GM19372 (cell line): Measurements from ENCODE around the gene DNAI2.
"Not testable (repeated sequence)": the region's sequence is repeated elsewhere in the genome, so short reads cannot be mapped to it uniquely, and the experiment has no call there.

ENCODE experiments used
- ATAC-seq: cut with Tn5 transposase; IDR thresholded peaks from one replicate; pipeline ENCODE4 v1.9.1; 2021; ENCODE audit warnings: mild to moderate bottlenecking, low read depth, moderate library complexity; ENCODE audit not compliant: unreplicated experiment

Gene DNAI2

DNA sequence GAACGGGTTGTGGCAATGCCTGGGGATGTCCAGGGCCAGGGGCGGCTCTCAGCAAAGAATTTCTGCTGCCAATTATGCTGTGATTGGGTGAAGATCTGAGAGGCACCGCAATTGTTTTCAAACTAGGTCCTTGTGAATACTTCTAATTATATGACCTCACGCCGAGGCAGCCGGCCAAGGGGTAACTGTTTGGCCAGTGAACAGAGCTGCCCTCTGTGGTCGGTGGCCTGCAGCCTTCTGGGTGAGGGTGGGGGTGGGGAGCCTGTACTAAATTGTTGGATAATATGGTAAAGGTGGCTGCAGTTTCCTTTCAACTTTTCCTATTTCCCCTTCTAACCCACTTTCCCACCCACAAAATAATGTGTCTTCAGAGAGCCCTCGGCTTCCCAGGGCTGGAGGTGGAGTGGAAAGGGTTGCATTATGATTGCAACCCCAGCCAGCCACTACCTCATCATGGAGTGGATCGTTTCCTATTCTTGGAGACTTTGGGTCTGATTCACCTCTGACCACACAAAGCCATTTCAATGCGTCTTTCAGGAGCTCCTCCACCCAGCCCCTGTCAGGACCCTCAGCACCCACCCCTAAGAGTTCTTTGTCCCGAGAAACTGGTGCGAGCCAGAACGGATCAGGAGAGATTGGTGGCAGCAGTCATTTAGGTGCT is 2.0 kb upstream of the DNAI2 start:
- no peak for ATAC-seq

- ATAC-seq: no peak
Measured at GRCh38 chr17:74272731-74273201, 1.3 kb upstream of the DNAI2 start.

- ATAC-seq: no peak
Measured at GRCh38 chr17:74274709-74275340, 791 bp downstream of the DNAI2 start.

GRCh38 chr17:74276051-74276476 is 2.0 kb downstream of the DNAI2 start:
- ATAC-seq: no peak

DNA sequence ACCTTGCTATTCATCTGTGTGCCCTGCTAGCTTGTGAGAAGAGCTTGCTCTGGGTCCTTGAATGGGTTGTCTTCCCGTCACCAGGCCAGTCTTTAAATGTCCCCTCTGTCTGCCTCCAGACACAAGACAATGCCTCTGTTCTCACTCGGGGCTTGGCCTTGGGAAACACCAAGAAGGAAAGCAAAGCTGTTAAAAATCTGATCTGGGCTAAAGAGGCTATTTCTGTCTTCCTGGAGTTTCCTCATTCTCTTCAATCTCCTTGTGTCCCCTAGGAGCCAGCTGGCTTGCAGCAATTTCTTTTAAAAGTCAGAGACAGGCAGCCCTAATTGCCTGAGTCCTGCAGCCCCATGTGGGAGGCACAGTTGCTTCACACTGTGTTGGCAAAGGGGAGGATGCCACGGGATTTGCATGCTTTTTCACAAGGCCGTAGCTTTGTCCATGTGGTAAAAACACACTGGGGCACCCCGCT is 2.5 kb downstream of the DNAI2 start:
- no peak for ATAC-seq

- ATAC-seq: no peak
Measured at GRCh38 chr17:74277935-74278334, 3.9 kb downstream of the DNAI2 start.

GRCh38 chr17:74279617-74280016 is 5.6 kb downstream of the DNAI2 start:
- not testable (repeated sequence) for ATAC-seq

DNA sequence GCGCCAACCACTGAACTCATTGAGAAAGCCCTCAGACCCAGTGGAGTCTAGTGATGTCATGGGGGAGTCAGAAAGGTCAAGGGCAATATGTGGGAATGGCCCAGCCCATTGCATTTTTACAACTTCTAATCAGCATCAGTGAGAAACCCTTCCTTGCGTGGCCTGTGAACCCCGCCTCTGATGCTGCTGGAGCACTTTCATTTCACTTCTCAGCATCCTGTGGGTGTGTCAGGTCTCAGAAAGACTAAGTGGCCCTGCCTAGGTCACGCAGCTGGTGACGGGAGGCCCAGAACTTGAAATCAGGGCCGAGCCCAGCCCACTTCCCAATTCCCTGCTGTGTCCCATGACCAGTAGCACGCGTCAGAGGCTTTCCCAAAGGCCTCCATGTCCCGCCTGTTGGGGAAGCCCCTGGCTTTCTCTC is 6.1 kb downstream of the DNAI2 start:
- ATAC-seq: no peak

GRCh38 chr17:74281799-74282198 is 7.8 kb downstream of the DNAI2 start:
- ATAC-seq: no peak

DNA sequence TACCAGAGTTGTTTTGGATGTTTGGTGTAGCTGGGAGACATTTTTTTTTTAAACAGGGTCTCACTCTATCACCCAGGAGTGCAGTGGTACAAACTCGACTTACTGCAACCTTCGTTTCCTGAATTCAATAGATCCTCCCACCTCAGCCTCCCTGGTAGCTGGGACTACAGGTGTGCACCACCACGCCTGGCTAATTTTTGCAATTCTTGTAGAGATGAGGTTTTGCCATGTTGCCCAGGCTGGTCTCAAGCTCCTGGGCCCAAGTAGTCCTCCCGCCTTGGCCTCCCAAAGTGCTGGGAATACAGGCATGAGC is 8.2 kb downstream of the DNAI2 start:
- ATAC-seq: not testable (repeated sequence)

DNA sequence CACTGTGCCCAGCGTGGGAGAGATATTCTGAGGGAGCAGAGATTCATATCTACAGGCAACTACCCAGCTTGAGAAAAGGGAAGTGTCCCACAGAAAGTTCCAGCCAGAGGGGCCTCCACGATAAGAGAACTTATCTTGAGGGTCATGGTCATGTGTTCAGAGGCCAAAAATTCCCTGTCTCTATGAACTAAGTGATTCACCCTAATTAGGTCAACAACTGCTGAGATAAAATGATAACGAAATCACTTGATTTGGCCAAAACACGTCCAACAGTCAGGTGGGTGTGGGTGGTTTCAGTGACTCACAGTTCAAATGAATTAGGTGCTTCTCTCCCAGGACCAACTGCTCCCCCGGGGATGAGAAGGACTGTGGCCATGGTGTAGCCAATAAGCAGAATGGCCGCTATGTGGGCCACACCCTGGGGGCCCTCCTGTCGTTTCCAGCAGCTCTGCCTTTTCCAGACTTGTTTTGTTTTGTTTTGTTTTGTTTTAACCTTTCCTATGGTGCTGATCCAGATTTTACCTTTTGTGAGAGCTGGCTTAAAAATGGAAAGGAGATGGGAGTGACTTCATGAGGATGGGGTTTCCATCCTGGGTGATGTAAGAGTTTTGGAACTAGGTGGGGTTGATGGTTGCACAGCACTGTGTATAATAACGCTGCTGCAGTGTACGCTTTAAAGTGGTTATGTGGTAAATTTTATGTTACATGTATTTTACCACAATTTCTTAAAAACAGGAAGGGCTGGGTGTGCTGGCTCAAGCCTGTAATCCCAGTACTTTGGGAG is 8.7 kb downstream of the DNAI2 start:
- ATAC-seq: no peak

- ATAC-seq: no peak
Measured at GRCh38 chr17:74283371-74283673, 9.3 kb downstream of the DNAI2 start.

DNA sequence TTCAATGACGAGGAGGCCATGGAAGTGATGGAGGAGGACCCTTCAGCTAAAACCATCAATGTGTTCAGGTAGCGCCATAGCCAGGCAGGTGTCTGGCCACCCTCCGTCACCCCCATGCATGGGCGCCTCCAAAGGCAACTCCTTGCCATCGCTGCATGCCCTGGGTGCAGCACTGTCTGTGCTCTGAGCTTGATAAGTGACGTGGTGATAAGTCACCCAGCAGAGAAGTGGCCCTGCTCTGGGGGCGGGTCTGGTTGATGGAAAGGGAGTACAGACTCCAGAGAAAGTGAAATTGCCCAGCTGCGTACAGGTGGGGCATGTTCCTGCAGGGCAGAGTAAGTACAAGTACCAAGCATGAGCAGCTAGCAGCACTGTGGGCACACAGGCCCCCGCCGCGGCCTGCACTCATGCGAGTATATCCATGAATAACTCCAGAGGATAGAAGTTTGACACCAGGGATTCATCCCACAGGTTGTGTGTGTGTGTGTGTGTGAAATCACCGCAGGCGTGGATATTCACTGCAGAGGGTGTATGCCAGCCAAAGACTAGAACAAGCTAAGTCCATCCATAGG is 13.1 kb downstream of the DNAI2 start:
- no peak for ATAC-seq

DNA sequence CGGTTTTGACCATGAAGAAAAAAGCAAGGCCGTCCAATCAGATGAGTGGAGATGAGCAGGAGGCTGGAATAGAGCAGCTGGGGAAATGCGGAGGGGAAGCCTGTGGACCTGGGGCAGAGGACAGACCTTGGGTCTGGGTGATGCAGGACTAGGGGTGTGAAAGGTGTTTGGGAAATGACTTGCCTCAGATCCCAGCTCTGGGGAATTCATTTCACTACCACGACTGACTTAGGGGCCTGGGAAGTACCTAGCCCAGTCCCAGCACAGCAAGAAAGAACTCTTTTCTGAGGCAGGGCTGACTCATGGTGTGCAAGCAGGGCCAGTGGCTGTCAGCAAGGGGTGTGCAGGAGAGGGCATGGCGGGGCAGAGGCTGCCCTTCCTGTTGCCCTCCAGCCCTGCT is 14.8 kb downstream of the DNAI2 start:
- no peak for ATAC-seq

DNA sequence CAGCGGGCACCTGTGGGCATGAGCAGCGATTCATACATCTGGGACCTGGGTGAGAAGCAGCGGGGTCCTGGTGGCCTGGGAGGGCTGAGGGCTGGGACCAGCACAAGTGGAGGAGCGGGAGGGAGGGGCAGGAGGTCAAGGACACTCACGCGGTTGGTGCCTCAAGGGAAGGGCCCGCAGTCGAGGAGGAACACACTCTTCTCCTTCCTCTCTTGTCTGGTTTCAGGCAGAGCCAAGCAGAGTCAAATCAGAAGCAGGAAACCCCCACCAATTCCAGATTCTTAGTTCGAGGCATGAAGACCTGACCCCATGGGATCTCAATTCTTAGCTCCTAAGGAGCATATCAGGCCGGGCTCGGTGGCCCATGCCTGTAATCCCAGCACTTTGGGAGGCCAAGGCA is 15.7 kb downstream of the DNAI2 start:
- ATAC-seq: no peak

DNA sequence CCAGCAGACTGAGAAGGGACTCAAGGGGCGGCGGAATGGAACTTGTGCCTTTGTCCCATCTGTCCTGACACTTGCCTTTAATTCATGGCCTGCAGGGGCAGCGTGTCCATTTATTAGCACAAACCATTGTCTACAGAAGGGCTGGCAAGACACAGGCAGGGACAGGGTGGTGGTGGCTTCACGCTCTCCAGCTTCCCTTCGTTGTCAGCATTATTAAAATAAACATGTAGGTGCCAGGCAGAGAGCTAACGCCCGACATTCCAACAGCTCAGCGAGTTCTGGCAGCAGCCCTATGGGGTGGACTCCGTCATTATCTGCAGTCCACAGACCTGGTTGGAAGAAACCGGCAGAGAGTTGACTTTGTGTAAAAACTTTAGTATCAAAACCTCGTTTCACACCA is 16.3 kb downstream of the DNAI2 start:
- no peak for ATAC-seq

DNA sequence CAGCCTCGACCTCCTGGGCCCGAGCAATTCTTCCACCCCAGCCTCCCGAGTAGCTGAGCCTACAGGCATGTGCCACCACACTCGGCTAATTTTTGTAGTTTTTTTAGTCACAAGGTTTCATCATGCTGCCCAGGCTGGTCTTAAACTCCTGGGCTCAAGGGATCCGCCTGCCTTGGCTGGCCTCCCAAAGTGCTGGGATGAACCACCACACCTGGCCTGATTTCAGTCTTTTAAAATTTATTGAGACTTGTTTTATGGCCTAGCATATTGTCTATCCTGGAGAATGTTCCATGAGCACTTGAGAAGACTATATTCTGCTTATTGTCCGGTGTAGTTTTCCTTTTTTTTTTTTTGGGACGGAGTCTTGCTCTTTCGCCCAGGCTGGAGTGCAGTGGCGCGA is 18.5 kb downstream of the DNAI2 start:
- ATAC-seq: no peak

GRCh38 chr17:74295625-74296547 is 21.9 kb downstream of the DNAI2 start:
- no peak for ATAC-seq

- ATAC-seq: no peak
Measured at GRCh38 chr17:74296548-74296936, 22.5 kb downstream of the DNAI2 start.

GRCh38 chr17:74297941-74298340 is 23.9 kb downstream of the DNAI2 start:
- ATAC-seq: no peak
